ENCODE results near the gene MICA. TPM values are rescaled to one million over a fixed set of nuclear protein-coding genes. Genes with fewer than 3 reads are reported as not detected.
"Not testable (repeated sequence)": the region's sequence is repeated elsewhere in the genome, so short reads cannot be mapped to it uniquely, and the experiment has no call there.

The MICA gene
- total RNA-seq, 3 donors from 2014 or later, result 4.0 to 6.4 (median 4.7) TPM

DNA sequence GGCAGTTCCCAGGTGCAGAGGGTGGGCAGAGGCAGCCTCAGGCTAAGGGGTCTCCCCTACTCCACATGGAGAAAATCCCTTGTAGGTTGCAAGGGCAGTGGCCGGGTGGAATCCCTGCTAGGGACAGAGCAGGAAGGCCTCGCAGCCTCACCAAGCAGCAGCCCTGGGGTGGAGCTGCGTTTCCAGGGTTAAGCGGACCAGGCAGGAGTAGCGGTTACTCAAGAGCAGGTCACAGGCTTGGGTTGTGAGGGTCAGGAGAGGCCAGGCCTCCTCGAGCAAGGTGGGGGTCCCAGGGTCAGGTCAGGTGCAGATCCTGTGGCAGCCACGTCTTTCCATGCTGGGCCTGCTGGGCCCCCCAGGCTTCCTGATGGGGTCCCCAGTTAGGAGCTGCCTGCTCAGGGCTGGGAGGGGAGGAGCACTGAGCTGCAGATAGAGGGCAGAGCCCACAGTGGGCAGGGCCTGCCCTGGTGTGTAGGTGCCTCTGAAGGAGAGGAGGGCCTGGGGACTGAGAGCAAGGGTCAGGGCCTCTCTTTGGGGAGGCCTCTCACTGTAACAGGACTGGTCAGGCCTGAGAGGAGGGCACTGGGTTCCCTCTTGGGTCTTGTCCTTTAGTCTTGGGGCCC is 10.9 kb downstream of the MICA start:
- ATAC-seq; H3K27me3 Mint-ChIP-seq (ENCODE audit: low read depth); H3K4me3 Mint-ChIP-seq; DNase-seq; H3K9me3 Mint-ChIP-seq; H3K4me1 Mint-ChIP-seq (ENCODE audit: low read depth): not testable (repeated sequence)
- H3K36me3 Mint-ChIP-seq (ENCODE audit: insufficient read depth), result peaks cover 33% of the 10 kb centered on the region

DNA sequence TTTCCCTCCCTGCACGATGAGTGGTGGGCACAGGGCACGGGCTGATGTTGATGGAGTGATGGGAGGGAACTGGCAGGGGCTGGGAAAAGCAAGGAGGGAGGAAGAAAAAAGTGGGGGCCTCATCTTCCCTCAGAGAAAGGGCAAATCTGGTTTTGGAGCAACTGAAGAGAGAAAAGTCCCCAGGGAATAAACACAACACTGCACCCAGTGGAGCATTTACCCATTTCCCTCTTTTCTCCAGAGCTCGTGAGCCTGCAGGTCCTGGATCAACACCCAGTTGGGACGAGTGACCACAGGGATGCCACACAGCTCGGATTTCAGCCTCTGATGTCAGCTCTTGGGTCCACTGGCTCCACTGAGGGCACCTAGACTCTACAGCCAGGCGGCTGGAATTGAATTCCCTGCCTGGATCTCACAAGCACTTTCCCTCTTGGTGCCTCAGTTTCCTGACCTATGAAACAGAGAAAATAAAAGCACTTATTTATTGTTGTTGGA is 11.4 kb downstream of the MICA start:
- ATAC-seq (no peak), DNase-seq (no peak)
- Mint-ChIP-seq H3K36me3 (ENCODE audit: insufficient read depth) (peaks cover 33% of the 10 kb centered on the region), H3K4me3 (no peak overlapping the region), H3K9me3 (no peaks in the 10 kb centered on the region), H3K27me3 (ENCODE audit: low read depth) (no peaks in the 10 kb centered on the region), H3K4me1 (ENCODE audit: low read depth) (peaks cover 3% of the 10 kb centered on the region)

DNA sequence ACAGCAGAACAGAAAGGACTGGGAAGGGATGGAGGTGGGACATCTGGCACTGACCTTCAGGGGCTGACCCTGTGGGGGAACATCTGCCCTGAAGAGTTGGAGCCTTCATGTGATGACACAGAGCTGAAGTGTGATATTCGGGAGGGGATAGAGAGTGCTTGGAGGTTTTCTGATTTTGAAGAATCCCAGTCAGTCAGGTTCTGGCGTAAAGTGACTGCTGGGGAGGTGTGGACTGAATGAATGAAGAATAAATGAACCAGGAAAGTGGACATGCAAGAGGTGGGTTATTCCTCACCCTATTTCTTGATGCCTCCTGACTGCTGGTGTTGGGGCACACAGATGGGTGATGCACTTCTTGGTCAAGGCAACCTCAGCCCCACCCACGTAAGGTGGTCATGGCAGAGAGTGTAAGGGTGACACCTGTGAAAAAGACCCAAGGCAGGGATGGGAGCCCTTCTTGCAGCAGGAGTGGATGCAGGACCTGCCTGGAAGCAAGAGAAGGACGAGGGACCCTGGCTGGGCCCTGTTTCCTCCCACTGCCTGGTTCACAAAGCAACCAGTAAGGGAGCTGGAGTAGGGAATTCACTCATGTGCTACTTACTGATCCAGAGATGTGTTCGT is 13.1 kb downstream of the MICA start:
- Mint-ChIP-seq H3K36me3 (ENCODE audit: insufficient read depth) (peaks cover 26% of the 10 kb centered on the region), H3K9me3 (no peaks in the 10 kb centered on the region), H3K27me3 (ENCODE audit: low read depth) (no peaks in the 10 kb centered on the region), H3K4me1 (ENCODE audit: low read depth) (peaks cover 2% of the 10 kb centered on the region), H3K4me3 (no peak overlapping the region)
- no peak for DNase-seq
- no peak for ATAC-seq

DNA sequence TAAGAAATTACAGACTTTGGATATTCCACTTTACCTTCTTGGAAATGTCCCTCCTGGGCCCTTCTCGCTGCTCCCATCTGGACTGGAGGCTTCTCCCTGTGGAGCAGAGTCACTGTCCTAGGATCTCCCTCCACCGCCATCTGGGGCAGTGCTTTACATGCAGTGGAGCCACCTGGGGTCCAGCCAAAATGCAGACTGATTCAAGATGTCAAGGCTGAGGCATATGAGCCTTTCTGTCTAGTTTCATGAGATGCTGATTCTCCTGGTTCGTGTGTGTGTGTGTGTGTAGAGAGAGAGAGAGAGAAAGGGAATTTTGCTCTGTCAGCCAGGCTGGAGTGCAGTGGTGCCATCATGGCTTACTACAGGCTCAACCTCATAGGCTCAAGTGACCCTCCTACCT is 14.9 kb downstream of the MICA start:
- Mint-ChIP-seq H3K4me1 (ENCODE audit: low read depth) (peaks cover 2% of the 10 kb centered on the region), H3K36me3 (ENCODE audit: insufficient read depth) (peaks cover 21% of the 10 kb centered on the region), H3K27me3 (ENCODE audit: low read depth) (no peaks in the 10 kb centered on the region), H3K4me3 (no peak overlapping the region), H3K9me3 (no peaks in the 10 kb centered on the region)
- DNase-seq (no peak), ATAC-seq (no peak)

DNA sequence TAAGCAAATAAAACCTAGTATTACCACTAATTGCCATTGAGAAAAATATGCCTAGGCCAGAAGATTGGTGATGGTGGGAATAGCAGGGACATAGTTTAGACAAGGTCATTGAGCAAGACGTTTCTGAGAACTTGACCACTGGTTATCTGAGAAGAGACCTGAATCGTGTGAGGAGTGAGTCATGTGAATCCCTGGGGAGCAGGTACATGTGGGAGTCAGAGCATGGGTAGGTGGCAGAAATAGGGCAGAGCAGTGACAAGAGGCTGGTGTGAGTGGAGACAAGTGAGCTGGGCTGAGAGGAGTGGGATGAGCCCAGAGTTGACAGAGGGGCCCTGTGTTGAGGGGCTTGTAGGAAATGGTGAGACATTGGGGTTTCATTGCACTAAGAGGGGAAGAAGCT is 16.4 kb downstream of the MICA start:
- Mint-ChIP-seq H3K36me3 (ENCODE audit: insufficient read depth) (peaks cover 14% of the 10 kb centered on the region), H3K9me3 (no peaks in the 10 kb centered on the region)

DNA sequence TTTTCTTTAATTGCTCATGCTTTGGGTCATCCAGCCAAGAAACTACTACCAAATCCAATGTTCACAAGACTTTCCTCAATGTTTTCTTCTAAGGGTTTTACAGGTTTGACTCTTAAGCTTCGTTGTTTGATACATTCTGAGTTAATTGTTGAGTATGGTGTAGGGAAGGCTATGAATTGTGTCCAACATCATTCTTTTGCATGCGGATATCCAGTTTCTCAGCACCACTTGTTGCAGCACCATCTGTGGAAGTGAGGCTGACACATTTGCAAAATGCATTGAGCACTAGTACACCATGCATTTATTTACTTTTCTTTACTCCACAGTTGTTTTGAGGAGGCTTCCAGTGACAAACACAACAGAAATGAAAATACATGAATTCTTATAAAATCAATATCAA is 17.2 kb downstream of the MICA start:
- H3K4me3 Mint-ChIP-seq, result no peak overlapping the region
- peaks cover 2% of the 10 kb centered on the region for H3K4me1 Mint-ChIP-seq (ENCODE audit: low read depth)
- H3K27me3 Mint-ChIP-seq (ENCODE audit: low read depth), result no peaks in the 10 kb centered on the region
- peaks cover 14% of the 10 kb centered on the region for H3K36me3 Mint-ChIP-seq (ENCODE audit: insufficient read depth)
- H3K9me3 Mint-ChIP-seq, result no peaks in the 10 kb centered on the region
- ATAC-seq, result no peak
- no peak for DNase-seq

More for the DNA sequence above, 16.4 kb downstream of the MICA start:
- no peaks in the 10 kb centered on the region for H3K27me3 Mint-ChIP-seq (ENCODE audit: low read depth)
- H3K4me3 Mint-ChIP-seq, result no peak overlapping the region
- ATAC-seq (no peak), DNase-seq (no peak)
- H3K4me1 Mint-ChIP-seq (ENCODE audit: low read depth), result peaks cover 2% of the 10 kb centered on the region

DNA sequence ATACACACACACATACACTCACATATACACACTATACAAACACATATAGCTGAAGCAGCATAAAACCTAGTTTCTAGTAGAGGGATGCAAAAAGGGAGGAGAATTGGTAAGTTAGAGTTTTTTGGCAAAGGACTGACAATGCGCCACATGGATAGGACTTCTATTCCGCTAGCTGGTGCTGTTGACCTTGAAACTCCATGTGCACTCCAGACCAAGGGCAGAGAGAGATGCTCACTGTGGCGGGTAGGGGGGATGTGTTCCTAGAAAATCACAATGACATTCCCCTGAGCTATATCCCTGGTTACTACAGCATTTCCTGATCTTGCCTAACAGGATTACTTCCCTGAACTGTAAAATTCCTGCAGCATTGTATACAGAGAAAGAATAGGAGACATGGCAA is 19.2 kb downstream of the MICA start:
- peaks cover 1% of the 10 kb centered on the region for H3K36me3 Mint-ChIP-seq (ENCODE audit: insufficient read depth)
- ATAC-seq, result no peak

DNA sequence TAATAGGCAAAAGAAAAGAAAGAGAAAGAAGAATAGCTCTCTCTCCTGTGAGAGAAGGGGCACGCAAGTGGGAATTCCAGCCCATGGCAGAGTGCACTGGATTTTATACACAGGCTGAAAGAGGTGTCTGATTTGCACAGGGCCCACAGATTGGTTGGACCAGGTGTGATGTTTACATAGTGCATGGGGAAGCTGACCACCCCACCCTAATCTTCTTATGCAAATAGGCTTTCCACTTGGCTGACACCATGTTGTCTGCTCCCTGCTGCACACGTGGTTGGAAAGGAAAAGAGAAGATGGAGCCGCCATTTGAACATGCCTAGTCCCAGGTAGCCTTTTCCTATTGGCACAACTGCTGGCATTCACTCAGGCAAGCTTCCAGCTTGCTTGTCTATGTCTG is 20.2 kb downstream of the MICA start:
- no peaks in the 10 kb centered on the region for H3K36me3 Mint-ChIP-seq (ENCODE audit: insufficient read depth)
- no peak overlapping the region for H3K4me3 Mint-ChIP-seq
- DNase-seq, result no peak
- no peaks in the 10 kb centered on the region for H3K27me3 Mint-ChIP-seq (ENCODE audit: low read depth)
- ATAC-seq, result no peak
- no peaks in the 10 kb centered on the region for H3K9me3 Mint-ChIP-seq
- H3K4me1 Mint-ChIP-seq (ENCODE audit: low read depth), result peaks cover 2% of the 10 kb centered on the region

More for the DNA sequence above, 19.2 kb downstream of the MICA start:
- no peak for DNase-seq
- Mint-ChIP-seq H3K4me3 (no peak overlapping the region), H3K27me3 (ENCODE audit: low read depth) (no peaks in the 10 kb centered on the region), H3K9me3 (no peaks in the 10 kb centered on the region), H3K4me1 (ENCODE audit: low read depth) (peaks cover 2% of the 10 kb centered on the region)

DNA sequence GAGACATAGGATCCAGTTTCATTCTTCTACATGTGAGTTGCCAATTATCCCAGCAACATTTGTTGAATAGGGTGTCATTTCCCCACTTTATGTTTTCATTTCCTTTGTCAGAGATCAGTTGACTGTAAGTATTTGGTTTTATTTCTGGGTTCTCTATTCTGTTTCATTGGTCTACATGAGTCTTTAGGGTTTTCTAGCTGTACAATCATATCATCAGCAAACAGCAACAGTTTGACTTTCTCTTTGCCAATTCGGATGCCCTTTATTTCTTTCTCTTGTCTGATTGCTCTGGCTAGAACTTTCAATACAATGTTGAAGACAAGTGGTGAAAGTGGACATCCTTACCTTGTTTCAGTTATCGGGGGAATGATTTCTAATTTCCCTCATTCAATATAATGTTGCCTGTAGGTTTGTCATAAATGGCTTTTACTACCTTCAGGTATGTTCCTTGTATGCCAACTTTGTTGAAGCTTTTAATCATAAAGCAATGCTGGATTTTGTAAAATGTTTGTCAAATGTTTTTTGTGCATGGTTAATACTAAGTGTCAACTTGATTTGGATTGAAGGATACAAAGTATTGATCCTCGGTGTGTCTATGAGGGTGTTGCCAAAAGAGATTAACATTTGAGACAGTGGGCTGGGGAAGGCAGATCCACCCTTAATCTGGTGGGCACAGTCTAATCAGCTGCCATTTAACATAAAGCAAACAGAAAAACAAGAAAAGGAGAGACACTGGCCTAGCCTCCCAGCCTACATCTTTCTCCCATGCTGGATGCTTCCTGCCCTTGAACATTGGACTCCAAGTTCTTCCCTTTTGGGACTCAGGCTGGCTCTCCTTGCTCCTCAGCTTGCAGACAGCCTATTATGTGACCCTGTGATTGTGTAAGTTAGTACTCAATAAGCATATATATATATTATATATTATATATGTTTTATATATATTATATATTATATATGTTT is 23.3 kb downstream of the MICA start:
- no peaks in the 10 kb centered on the region for H3K9me3 Mint-ChIP-seq
- no peak overlapping the region for H3K4me3 Mint-ChIP-seq
- no peaks in the 10 kb centered on the region for H3K4me1 Mint-ChIP-seq (ENCODE audit: low read depth)
- ATAC-seq (no peak), DNase-seq (no peak)
- no peaks in the 10 kb centered on the region for H3K27me3 Mint-ChIP-seq (ENCODE audit: low read depth)
- no peaks in the 10 kb centered on the region for H3K36me3 Mint-ChIP-seq (ENCODE audit: insufficient read depth)

DNA sequence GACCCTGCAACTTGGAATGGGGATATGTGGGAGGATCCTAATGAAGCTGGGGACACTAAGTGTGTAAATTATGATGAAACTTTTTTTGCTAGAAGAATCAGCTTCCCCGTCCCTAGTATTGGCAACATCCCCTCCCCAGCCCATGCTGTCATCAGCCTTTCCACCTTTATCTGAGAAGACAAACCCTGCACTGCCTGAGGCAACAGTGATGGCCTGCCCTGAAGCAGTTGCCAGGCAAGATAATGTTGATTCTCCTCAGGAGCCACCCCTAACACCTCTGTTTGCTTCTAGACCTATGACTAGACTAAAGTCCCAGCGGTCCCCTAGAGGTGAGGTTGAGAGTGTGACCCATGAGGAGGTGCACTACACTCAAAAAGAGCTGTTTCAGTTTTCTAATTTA is 27.1 kb downstream of the MICA start:
- Mint-ChIP-seq H3K9me3 (no peaks in the 10 kb centered on the region), H3K36me3 (ENCODE audit: insufficient read depth) (no peaks in the 10 kb centered on the region), H3K4me3 (no peak overlapping the region), H3K27me3 (ENCODE audit: low read depth) (no peaks in the 10 kb centered on the region), H3K4me1 (ENCODE audit: low read depth) (no peaks in the 10 kb centered on the region)
- DNase-seq, result no peak
- no peak for ATAC-seq

DNA sequence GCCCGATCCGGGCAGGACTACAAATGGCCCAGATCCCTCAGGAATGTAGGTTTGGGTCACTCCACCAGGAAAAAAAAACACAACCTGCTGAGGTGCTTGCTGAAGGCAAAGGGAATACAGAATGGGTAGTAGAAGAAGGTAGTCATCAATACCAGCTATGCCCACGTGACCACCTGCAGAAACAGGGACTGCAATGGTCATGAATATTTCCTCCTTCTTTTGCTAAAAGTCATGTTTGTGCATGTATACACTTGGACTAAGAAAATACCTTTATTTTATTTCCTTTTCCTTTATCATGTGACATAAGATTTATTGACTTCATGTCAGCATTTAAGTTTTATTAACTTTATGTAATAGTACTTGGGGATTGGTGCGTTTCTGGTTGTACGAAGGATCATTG is 31.7 kb downstream of the MICA start:
- DNase-seq; H3K9me3 Mint-ChIP-seq; H3K27me3 Mint-ChIP-seq (ENCODE audit: low read depth); H3K4me3 Mint-ChIP-seq; ATAC-seq; H3K36me3 Mint-ChIP-seq (ENCODE audit: insufficient read depth); H3K4me1 Mint-ChIP-seq (ENCODE audit: low read depth): not testable (repeated sequence)

DNA sequence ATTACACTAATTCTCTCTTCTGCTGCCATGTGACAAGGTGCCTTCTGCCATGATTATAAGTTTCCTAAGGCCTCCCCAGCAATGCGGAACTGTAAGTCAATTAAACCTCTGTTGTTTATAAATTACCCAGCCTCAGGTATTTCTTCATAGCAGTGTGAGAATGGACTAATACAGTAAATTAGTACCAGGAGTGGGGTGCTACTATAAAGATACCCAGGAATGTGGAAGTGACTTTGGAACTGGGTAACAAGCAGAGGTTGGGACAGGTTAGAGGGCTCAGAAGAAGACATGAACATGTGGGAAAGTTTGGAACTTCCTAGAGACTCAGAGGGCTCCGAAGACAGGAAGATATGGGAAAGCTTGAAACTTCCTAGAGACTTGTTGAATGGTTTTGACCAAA is 34.8 kb downstream of the MICA start:
- H3K27me3 Mint-ChIP-seq (ENCODE audit: low read depth), result peaks cover 26% of the 10 kb centered on the region
- H3K4me3 Mint-ChIP-seq, result no peak overlapping the region
- H3K9me3 Mint-ChIP-seq, result peaks cover 5% of the 10 kb centered on the region
- H3K4me1 Mint-ChIP-seq (ENCODE audit: low read depth), result no peaks in the 10 kb centered on the region
- no peak for DNase-seq
- ATAC-seq, result no peak
- no peaks in the 10 kb centered on the region for H3K36me3 Mint-ChIP-seq (ENCODE audit: insufficient read depth)

DNA sequence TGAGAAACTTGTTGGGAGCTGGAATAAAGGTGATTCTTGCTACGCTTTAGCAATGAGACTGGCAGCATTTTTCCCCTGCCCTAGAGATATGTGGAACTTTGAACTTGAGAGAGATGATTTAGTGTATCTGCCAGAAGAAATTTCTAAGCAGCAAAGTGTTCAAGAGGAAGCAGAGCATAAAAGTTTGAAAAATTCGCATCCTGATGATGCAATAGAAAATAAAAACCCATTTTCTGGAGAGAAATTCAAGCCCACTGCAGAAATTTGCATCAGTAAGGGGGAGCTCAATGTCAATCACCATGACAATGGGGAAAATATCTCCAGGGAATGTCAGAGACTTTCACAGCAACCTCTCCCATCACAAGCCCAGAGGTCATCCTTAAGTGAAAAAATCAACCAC is 35.3 kb downstream of the MICA start:
- Mint-ChIP-seq H3K36me3 (ENCODE audit: insufficient read depth) (no peaks in the 10 kb centered on the region), H3K4me1 (ENCODE audit: low read depth) (no peaks in the 10 kb centered on the region), H3K27me3 (ENCODE audit: low read depth) (peaks cover 26% of the 10 kb centered on the region), H3K4me3 (no peak overlapping the region), H3K9me3 (peaks cover 5% of the 10 kb centered on the region)
- DNase-seq, result no peak
- ATAC-seq, result no peak

DNA sequence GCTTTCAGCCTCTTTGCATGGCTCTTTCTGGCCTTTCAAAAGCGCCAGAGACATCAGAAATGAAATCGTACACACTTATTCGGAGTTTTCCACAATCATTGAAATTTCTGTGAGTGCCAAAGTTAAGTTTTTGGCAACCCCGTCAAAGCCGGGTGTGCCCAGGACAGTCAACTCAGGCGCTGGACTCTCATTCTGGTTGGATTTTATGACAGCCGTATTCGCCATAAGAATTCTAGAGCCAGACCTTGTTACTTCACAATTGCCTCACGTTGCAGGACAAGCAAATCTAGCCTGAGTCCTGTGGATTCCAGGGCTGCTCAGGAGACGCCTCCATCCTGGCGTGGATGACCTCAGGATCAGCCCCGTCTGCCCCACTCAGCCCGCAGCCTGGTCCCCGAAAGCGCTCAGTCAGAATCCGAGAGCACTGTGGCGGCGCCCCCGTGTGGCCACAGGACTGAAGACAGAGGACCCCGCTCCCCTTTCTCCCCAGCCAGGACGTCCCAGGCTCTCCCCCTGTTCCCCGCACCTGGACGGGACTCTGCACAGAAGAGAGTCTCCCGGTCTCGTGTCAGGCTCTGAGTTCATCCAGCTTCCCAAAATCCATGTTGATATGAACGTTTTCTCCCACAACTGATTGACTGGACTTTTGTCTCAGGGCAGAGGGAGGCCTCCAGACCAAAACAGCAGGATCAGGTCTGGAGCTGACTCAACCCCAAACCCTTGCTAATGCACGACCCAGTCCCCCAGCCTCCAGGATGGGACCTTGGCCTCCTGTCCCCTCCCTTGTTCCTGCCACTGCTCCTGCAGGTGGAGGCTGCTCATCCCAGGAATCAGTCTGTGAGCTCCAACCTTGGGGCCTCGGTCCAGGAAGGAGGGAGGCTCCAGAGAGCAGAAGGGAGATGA is 38.2 kb downstream of the MICA start:
- ATAC-seq, result peak; percentile 98 to 99
- Mint-ChIP-seq H3K9me3 (peaks cover 5% of the 10 kb centered on the region), H3K27me3 (ENCODE audit: low read depth) (peaks cover 36% of the 10 kb centered on the region), H3K4me3 (no peak overlapping the region), H3K36me3 (ENCODE audit: insufficient read depth) (no peaks in the 10 kb centered on the region), H3K4me1 (ENCODE audit: low read depth) (no peaks in the 10 kb centered on the region)
- DNase-seq, result peak; percentile 89

Measured in activated T-cell treated with anti-CD3 and anti-CD28 coated beads, Interleukin-2, amount 50 U/mL, for 4 hours (primary cell).